Loucy (cell line): Measurements from ENCODE around the gene MALRD1.

Experiments
- H2AFZ ChIP-seq: fragments of 200-600 bp; sonication (generic); 2 replicates; pipeline ENCODE4 v1.6.0; 2016; ENCODE audit warnings: antibody characterized with exemption, mild to moderate bottlenecking, low read length, moderate library complexity
- H3F3A ChIP-seq: fragments of 200-600 bp; 2 replicates; pipeline ENCODE4 v1.6.0; 2016; ENCODE audit warnings: antibody characterized with exemption, low read depth, mild to moderate bottlenecking
- H3K27me3 ChIP-seq: fragments of 200-600 bp; sonication (generic); 2 replicates; pipeline ENCODE4 v1.6.1; 2014; ENCODE audit warnings: low read length, mild to moderate bottlenecking; ENCODE audit not compliant: insufficient read depth, poor library complexity, severe bottlenecking
- H3K36me3 ChIP-seq: fragments of 200-600 bp; sonication (generic); 2 replicates; pipeline ENCODE4 v1.6.1; 2016; ENCODE audit warnings: low read length; ENCODE audit not compliant: insufficient read depth
- H3K4me1 ChIP-seq: fragments of 200-600 bp; sonication (generic); 2 replicates; pipeline ENCODE4 v1.5.1; 2014; ENCODE audit warnings: low read length, mild to moderate bottlenecking; ENCODE audit not compliant: insufficient read depth, poor library complexity, severe bottlenecking
- H3K4me2 ChIP-seq: fragments of 200-600 bp; sonication (generic); 2 replicates; pipeline ENCODE4 v1.6.0; 2014; ENCODE audit warnings: antibody characterized with exemption, low read length, low read depth, mild to moderate bottlenecking; ENCODE audit not compliant: poor library complexity, severe bottlenecking
- H3K4me3 ChIP-seq: fragments of 200-600 bp; sonication (generic); 2 replicates; pipeline ENCODE4 v1.5.1; 2014; ENCODE audit warnings: low read length, mild to moderate bottlenecking, mixed read lengths; ENCODE audit not compliant: poor library complexity, severe bottlenecking
- H3K79me2 ChIP-seq: fragments of 200-600 bp; sonication (generic); 2 replicates; pipeline ENCODE4 v1.6.1; 2014; ENCODE audit warnings: low read length; ENCODE audit not compliant: insufficient read depth
- H3K9ac ChIP-seq: fragments of 200-600 bp; sonication (generic); 2 replicates; pipeline ENCODE4 v1.6.0; 2014; ENCODE audit warnings: mild to moderate bottlenecking, low read depth, low read length, moderate library complexity; ENCODE audit not compliant: poor library complexity, severe bottlenecking
- H3K9me2 ChIP-seq: fragments of 200-600 bp; sonication (generic); replicated peaks from 2 replicates; pipeline ENCODE4 v1.6.1; 2016; ENCODE audit warnings: low read depth, low read length, mixed read lengths
- H3K9me3 ChIP-seq: fragments of 200-600 bp; sonication (generic); 2 replicates; pipeline ENCODE4 v1.6.1; 2014; ENCODE audit warnings: mild to moderate bottlenecking, antibody characterized with exemption, low read length, low read depth; ENCODE audit not compliant: insufficient read depth
- H4K20me1 ChIP-seq: fragments of 200-600 bp; sonication (generic); 2 replicates; pipeline ENCODE4 v1.6.0; 2014; ENCODE audit warnings: antibody characterized with exemption, low read length, mild to moderate bottlenecking; ENCODE audit not compliant: insufficient read depth, poor library complexity, severe bottlenecking
- EZH2phosphoT487 ChIP-seq: fragments of 200-600 bp; IDR thresholded peaks from 2 replicates; pipeline ENCODE4 v1.6.1; 2018; ENCODE audit warnings: antibody characterized with exemption, mild to moderate bottlenecking, moderate library complexity, borderline replicate concordance
- TF ChIP-seq, protein P1 (sequence below): fragments of 200-600 bp; sonication (generic); conservative IDR thresholded peaks from 2 replicates; pipeline ENCODE4 v1.5.1; 2014; ENCODE audit warnings: mild to moderate bottlenecking, antibody characterized with exemption, low read length

Gene MALRD1

DNA sequence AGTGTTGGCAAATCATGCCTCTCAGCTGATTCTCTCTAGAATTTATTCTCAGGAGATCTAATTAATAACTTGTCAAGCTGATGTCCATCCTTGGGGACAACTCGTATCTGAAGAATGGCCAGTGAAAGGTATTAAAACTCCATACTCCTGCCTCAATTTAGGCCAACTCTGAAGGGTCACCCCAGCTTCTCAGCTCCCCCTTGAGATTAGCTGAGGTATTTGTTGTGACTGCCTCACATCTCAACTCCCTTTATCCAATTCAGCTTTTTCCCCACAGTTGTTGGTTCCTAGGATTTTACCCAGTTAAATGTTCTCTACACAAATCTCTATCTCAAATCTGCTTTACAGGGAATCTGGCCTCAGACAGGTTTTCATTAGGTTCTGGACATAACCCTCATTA lies 182.4 kb downstream of the MALRD1 start:
- no peak overlapping the region for H2AFZ ChIP-seq
- no peak overlapping the region for H3K9ac ChIP-seq
- no peaks in the 10 kb centered on the region for H3K9me3 ChIP-seq

DNA sequence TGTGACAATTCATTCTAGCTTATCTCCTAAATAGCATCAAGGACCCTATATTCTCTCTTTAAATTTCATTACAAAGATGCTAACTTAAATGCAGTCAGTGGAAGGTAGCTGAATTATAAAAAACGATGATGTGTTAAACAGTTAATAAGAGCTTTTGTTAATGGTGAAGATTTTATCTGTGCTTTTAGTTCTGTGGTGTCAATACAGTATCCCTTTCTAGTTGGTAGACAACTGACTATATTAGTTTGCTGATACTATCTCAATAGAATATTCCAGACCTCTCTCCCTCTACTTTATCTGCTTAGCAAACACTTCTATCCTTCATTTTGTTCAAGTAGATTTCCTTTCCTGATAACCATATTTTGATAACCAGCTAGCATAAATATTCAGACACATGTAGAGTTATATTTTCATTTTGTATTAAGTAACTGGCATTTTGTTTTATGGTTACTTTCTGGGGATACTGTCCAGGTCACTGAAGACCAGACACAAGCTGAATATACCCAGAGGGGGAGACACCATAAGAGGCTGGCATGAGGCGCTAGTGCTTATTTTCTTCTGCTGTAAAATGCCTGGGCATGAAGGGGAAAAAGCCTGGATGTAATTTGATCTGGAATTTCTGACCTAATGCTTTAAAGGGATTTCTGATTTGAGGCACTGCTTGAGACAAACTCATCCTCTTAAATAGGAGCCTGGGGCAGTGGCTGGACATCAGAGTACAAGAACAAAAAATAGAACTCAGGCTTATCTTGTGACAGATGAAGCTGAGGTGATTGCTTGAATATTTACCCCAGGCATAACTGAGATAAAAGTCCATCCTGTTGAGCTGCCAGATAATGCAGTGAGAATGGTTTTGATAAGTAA lies 197.5 kb downstream of the MALRD1 start:
- H3K36me3 ChIP-seq: no peaks in the 10 kb centered on the region
- no peak overlapping the region for H3K9ac ChIP-seq
- H2AFZ ChIP-seq: no peak overlapping the region
- no peak for TF ChIP-seq EZH2phosphoT487
- TF ChIP-seq, protein P1, sequence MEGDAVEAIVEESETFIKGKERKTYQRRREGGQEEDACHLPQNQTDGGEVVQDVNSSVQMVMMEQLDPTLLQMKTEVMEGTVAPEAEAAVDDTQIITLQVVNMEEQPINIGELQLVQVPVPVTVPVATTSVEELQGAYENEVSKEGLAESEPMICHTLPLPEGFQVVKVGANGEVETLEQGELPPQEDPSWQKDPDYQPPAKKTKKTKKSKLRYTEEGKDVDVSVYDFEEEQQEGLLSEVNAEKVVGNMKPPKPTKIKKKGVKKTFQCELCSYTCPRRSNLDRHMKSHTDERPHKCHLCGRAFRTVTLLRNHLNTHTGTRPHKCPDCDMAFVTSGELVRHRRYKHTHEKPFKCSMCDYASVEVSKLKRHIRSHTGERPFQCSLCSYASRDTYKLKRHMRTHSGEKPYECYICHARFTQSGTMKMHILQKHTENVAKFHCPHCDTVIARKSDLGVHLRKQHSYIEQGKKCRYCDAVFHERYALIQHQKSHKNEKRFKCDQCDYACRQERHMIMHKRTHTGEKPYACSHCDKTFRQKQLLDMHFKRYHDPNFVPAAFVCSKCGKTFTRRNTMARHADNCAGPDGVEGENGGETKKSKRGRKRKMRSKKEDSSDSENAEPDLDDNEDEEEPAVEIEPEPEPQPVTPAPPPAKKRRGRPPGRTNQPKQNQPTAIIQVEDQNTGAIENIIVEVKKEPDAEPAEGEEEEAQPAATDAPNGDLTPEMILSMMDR: no peak
- H3K79me2 ChIP-seq: no peaks in the 10 kb centered on the region
- H3K4me2 ChIP-seq: no peak overlapping the region
- H3K4me3 ChIP-seq: no peak overlapping the region
- H3K27me3 ChIP-seq: no peaks in the 10 kb centered on the region
- H3K9me2 ChIP-seq: no peaks in the 10 kb centered on the region
- H3F3A ChIP-seq: no peaks in the 10 kb centered on the region
- H4K20me1 ChIP-seq: no peaks in the 10 kb centered on the region
- no peaks in the 10 kb centered on the region for H3K4me1 ChIP-seq
- no peaks in the 10 kb centered on the region for H3K9me3 ChIP-seq

More for the DNA sequence above, 182.4 kb downstream of the MALRD1 start:
- Histone ChIP-seq H3K4me1 (no peaks in the 10 kb centered on the region), H3K79me2 (no peaks in the 10 kb centered on the region), H3K4me3 (no peak overlapping the region), H3K27me3 (no peaks in the 10 kb centered on the region), H3K4me2 (no peak overlapping the region), H3K9me2 (no peaks in the 10 kb centered on the region), H3K36me3 (no peaks in the 10 kb centered on the region), H3F3A (no peaks in the 10 kb centered on the region), H4K20me1 (no peaks in the 10 kb centered on the region)
- TF ChIP-seq EZH2phosphoT487: no peak

DNA sequence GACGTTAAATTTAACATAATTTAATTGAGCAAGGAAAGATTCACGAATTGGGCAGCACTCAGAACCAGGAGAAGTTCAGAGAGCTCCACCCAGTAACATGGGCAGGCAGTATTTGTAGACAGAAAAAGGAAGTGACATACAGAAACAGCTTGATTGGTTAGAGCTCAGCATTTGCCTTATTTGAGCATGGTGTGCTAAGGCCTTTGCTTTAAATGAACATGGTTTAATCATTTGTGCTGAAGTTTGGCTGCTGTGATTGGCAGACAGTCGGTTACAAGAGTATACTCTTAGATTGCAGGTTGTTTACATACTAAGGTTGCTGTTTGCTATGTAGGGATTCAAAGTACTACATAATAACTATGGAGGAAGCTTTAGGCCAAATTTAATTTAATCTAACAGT lies 199.2 kb downstream of the MALRD1 start:
- Histone ChIP-seq H2AFZ (no peak overlapping the region), H3K36me3 (no peaks in the 10 kb centered on the region), H3F3A (no peaks in the 10 kb centered on the region), H3K4me3 (no peak overlapping the region), H3K79me2 (no peaks in the 10 kb centered on the region), H3K9ac (no peak overlapping the region), H3K27me3 (no peaks in the 10 kb centered on the region), H3K9me3 (no peaks in the 10 kb centered on the region), H4K20me1 (no peaks in the 10 kb centered on the region), H3K4me2 (no peak overlapping the region), H3K9me2 (no peaks in the 10 kb centered on the region), H3K4me1 (no peaks in the 10 kb centered on the region)
- TF ChIP-seq, protein P1: no peak
- no peak for TF ChIP-seq EZH2phosphoT487
